SK-N-SH (cell line): ENCODE data around the gene P3H3. TPM values are rescaled to one million over a fixed set of nuclear protein-coding genes. Genes with fewer than 3 reads are reported as not detected.

Source experiments
- CTCF ChIA-PET: fragments of 300-600, 350-600 bp; formaldehyde crosslinking; extraction: SDS; loops from one replicate; lab custom pipeline; 2021; lab: Yijun Ruan, JAX
- POLR2A ChIA-PET: fragments of 350-600 bp; sonication (Branson Sonifier 250); formaldehyde crosslinking; extraction: SDS; loops from one replicate; lab custom pipeline; 2020; ENCODE audit warnings: antibody characterized with exemption, inconsistent platforms; lab: Yijun Ruan, JAX
- DNase-seq: peaks from one replicate; pipeline ENCODE4 v3.0.0; 2012
- H2AFZ ChIP-seq: fragments of 200-600 bp; sonication (generic); 2 replicates; pipeline ENCODE4 v1.8.1; 2016; ENCODE audit warnings: antibody characterized with exemption, mild to moderate bottlenecking, low read depth
- H3F3A ChIP-seq: fragments of 200-600 bp; sonication (generic); replicated peaks from 2 replicates; pipeline ENCODE3; 2016; ENCODE audit warnings: antibody characterized with exemption, mild to moderate bottlenecking; ENCODE audit not compliant: insufficient read depth
- H3K27ac ChIP-seq, 2 experiments: fragments of 200-500 bp in 1 of 2; fragments of 200-600 bp in 1 of 2; sonication (Bioruptor generic) in 1 of 2; sonication (generic), shearing (Covaris generic) in 1 of 2; 2 replicates each; pipeline versions ENCODE4 v1.5.1 to v1.6.1; 2014 to 2016; ENCODE audit warnings: low read depth in 2 of 2, inconsistent platforms in 1 of 2, low read length in 1 of 2, mild to moderate bottlenecking in 1 of 2, mixed read lengths in 1 of 2
- H3K27me3 ChIP-seq: fragments of 200-600 bp; sonication (generic), shearing (Covaris generic); 2 replicates; pipeline ENCODE4 v1.6.1; 2016; ENCODE audit warnings: mixed run types; ENCODE audit not compliant: insufficient read depth
- H3K36me3 ChIP-seq, 2 experiments: fragments of 200-500 bp in 1 of 2; fragments of 200-600 bp in 1 of 2; sonication (Bioruptor generic) in 1 of 2; sonication (generic) in 1 of 2; replicated peaks in 1 of 2; 2 replicates each; pipeline versions ENCODE3 to v1.5.1; 2014 to 2016; ENCODE audit warnings: low read length in 1 of 2, mild to moderate bottlenecking in 1 of 2; ENCODE audit not compliant: insufficient read depth in 2 of 2, control insufficient read depth in 1 of 2
- H3K4me1 ChIP-seq, 2 experiments: fragments of 200-500 bp in 1 of 2; fragments of 200-600 bp in 1 of 2; sonication (Bioruptor generic) in 1 of 2; sonication (generic), shearing (Covaris generic) in 1 of 2; 2 replicates each; pipeline versions ENCODE4 v1.5.1 to v1.6.1; 2014 to 2016; ENCODE audit warnings: low read depth in 1 of 2, low read length in 1 of 2, mixed run types in 1 of 2; ENCODE audit not compliant: insufficient read depth in 2 of 2, control insufficient read depth in 1 of 2
- H3K4me2 ChIP-seq: fragments of 200-600 bp; sonication (generic), shearing (Covaris generic); 2 replicates; pipeline ENCODE4 v1.6.1; 2017; ENCODE audit warnings: mixed run types
- H3K4me3 ChIP-seq, 2 experiments: fragments of 200-500 bp in 1 of 2; fragments of 200-600 bp in 1 of 2; sonication (Bioruptor generic) in 1 of 2; sonication (generic), shearing (Covaris generic) in 1 of 2; 2 replicates each; pipeline versions ENCODE4 v1.5.1 to v1.8.1; 2014 to 2016; ENCODE audit warnings: low read depth in 2 of 2, inconsistent platforms in 1 of 2, low read length in 1 of 2, mild to moderate bottlenecking in 1 of 2, mixed read lengths in 1 of 2, moderate library complexity in 1 of 2
- H3K79me2 ChIP-seq: fragments of 200-600 bp; sonication (generic); 2 replicates; pipeline ENCODE4 v1.8.1; 2017; ENCODE audit warnings: mild to moderate bottlenecking; ENCODE audit not compliant: insufficient read depth
- H3K9ac ChIP-seq: fragments of 200-600 bp; sonication (generic); 2 replicates; pipeline ENCODE4 v1.6.1; 2017; ENCODE audit warnings: mixed run types
- H3K9me2 ChIP-seq: fragments of 200-600 bp; sonication (generic); 2 replicates; pipeline ENCODE4 v1.6.1; 2017; ENCODE audit warnings: mixed run types
- H3K9me3 ChIP-seq: fragments of 200-600 bp; sonication (generic); 2 replicates; pipeline ENCODE4 v1.6.1; 2017; ENCODE audit warnings: mixed run types, mild to moderate bottlenecking, moderate library complexity
- H4K20me1 ChIP-seq: fragments of 200-600 bp; sonication (generic); 2 replicates; pipeline ENCODE4 v1.6.1; 2017; ENCODE audit warnings: mild to moderate bottlenecking, mixed run types; ENCODE audit not compliant: insufficient read depth
- CHD2 ChIP-seq: fragments of 150-350 bp; IDR thresholded peaks from 2 replicates; pipeline ENCODE4 v1.6.1; 2018; ENCODE audit warnings: low read length; ENCODE audit not compliant: partially characterized antibody
- ELF1 ChIP-seq: IDR thresholded peaks from 2 replicates; pipeline ENCODE4 v1.4.0; 2012
- EZH2phosphoT487 ChIP-seq: fragments of 200-600 bp; sonication (generic); IDR thresholded peaks from 2 replicates; pipeline ENCODE4 v1.6.1; 2017; ENCODE audit warnings: low read depth, mixed run types, mild to moderate bottlenecking, antibody characterized with exemption, moderate library complexity, borderline replicate concordance
- FOSL2 ChIP-seq: IDR thresholded peaks from 2 replicates; pipeline ENCODE4 v1.4.0; 2012; ENCODE audit warnings: low read depth, mild to moderate bottlenecking, moderate library complexity, borderline replicate concordance
- FOXJ3 ChIP-seq: sonication (generic); formaldehyde crosslinking; IDR thresholded peaks from 2 replicates; pipeline ENCODE4 v1.5.1; 2020; ENCODE audit warnings: mild to moderate bottlenecking, missing genetic modification reagents
- FOXM1 ChIP-seq: IDR thresholded peaks from 2 replicates; pipeline ENCODE4 v1.4.0; 2012; ENCODE audit warnings: low read depth, mild to moderate bottlenecking
- IRF3 ChIP-seq: fragments of 150-350 bp; IDR thresholded peaks from 2 replicates; pipeline ENCODE4 v1.6.1; 2016; ENCODE audit warnings: mild to moderate bottlenecking, low read depth, low read length
- PBX3 ChIP-seq: IDR thresholded peaks from 2 replicates; pipeline ENCODE4; 2012
- RCOR1 ChIP-seq: fragments of 150-350 bp; IDR thresholded peaks from 2 replicates; pipeline ENCODE4 v1.6.1; 2017; ENCODE audit warnings: antibody characterized with exemption, low read length
- REST ChIP-seq: IDR thresholded peaks from 2 replicates; pipeline ENCODE4 v1.6.1; 2012; ENCODE audit warnings: mild to moderate bottlenecking, low read depth, low read length, moderate library complexity
- RXRA ChIP-seq: IDR thresholded peaks from 2 replicates; pipeline ENCODE4 v1.4.0; 2012; ENCODE audit warnings: low read depth, mild to moderate bottlenecking, borderline replicate concordance
- TCF12 ChIP-seq: IDR thresholded peaks from 2 replicates; pipeline ENCODE4 v1.4.0; 2012
- WGBS: methylation state at CpG from one replicate; pipeline ENCODE4 v1.1.6; 2017; ENCODE audit warnings: low lambda C conversion rate; 5-methylcytosine and 5-hydroxymethylcytosine counted together
- polyA plus RNA-seq, 3 experiments: library from polyadenylated mRNA; depleted of rRNA; stranded (reverse); fragments of >200 nt; gene quantifications; 2 replicates each; pipeline ENCODE4 v1.2.3, GENCODE V29; 2012

Gene P3H3
- polyA plus RNA-seq, 1 of the 3 experiments (the other 2 are of a cell fraction) = 74.6 TPM

GRCh38 chr12:6836851-6837250 is 8.6 kb downstream of the P3H3 start:
- Histone ChIP-seq H3K9me2 (no peaks in the 10 kb centered on the region), H4K20me1 (0 out of 2 replicates have a peak, but pooled peaks cover 8% of the 10 kb centered on the region), H3K4me1 (no peaks in the 10 kb centered on the region), H3K79me2 (no peaks in the 10 kb centered on the region), H3K27ac (no peak overlapping the region), H2AFZ (no peak overlapping the region), H3K27me3 (no peaks in the 10 kb centered on the region), H3K36me3 (peaks cover 37 to 67% of the 10 kb centered on the region in 2 experiments), H3K9me3 (no peaks in the 10 kb centered on the region), H3F3A (no peaks in the 10 kb centered on the region), H3K4me2 (no peak overlapping the region), H3K4me3 (no peak overlapping the region), H3K9ac (no peak overlapping the region)
- ChIA-PET CTCF (interaction anchor here (1.2 to 14.1 kb wide), 12 partner anchors 11 to 240 kb away, joined by 3 to 225 read pairs (median 6); partner anchors contain the start of genes CDCA3, GNB3, GPR162 and MLF2), POLR2A (interaction anchor here (1.0 to 1.4 kb wide), 3 partner anchors 9 to 16 kb away, joined by 3 read pairs; partner anchors contain the start of gene USP5)
- 87% methylated on average over 13 of the region's 16 CpGs for WGBS
- TF ChIP-seq FOXM1 = no peak
- TF ChIP-seq CHD2 = no peak
- no peak for TF ChIP-seq PBX3
- TF ChIP-seq ELF1 = no peak
- no peak for TF ChIP-seq RCOR1
- TF ChIP-seq IRF3 = no peak
- no peak for TF ChIP-seq REST
- TF ChIP-seq TCF12 = no peak
- no peak for TF ChIP-seq RXRA
- TF ChIP-seq FOXJ3 (CRISPR knock-in tag) = no peak
- no peak for TF ChIP-seq FOSL2
- no peak for TF ChIP-seq EZH2phosphoT487
- no peak for DNase-seq
